ENCODE measurements around the gene TMEM184B. TPM values are rescaled to one million over a fixed set of nuclear protein-coding genes. Genes with fewer than 3 reads are reported as not detected.

Gene TMEM184B
- polyA plus RNA-seq, 2 of the 4 experiments (the other 2 are of a cell fraction): 22.2 to 36.8 TPM

DNA sequence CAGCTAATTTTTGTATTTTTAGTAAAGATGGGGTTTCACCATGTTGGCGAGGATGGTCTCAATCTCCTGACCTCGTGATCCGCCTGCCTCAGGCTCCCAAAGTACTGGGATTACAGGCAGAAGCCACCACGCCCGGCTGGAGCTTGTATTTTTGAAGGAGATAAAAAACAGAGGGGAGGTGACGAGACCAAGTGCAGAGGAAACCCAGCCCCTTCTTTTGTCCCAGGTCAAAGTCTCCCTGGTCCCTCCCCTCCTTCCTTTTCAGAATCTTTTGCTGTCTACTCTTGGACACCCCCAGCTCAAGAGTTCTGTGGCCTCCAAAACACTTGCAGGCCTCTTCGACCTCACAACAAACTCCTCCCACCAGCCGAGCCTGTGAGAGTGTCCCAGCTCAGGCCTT is 12.2 kb upstream of the TMEM184B start:
- Histone ChIP-seq H3K4me3 (no peak overlapping the region), H3K4me1 (peaks cover 29% of the 10 kb centered on the region), H3K9me3 (no peaks in the 10 kb centered on the region), H3K4me2 (no peak overlapping the region), H3K27ac (0 out of 6 replicates have a peak overlapping the region, but pooled peaks of 1 of the 2 experiments have one; percentile 33)
- FAIRE-seq (no peak), ATAC-seq (no peak), DNase-seq (ENCODE audit: low read depth in 1 of 2, low spot score in 1 of 2) (no peak)
- no peak for TF ChIP-seq RCOR1 (IDR thresholded peaks at IDR 0.05; ENCODE audit: low read depth, low read length)
- TF ChIP-seq NR3C1 (IDR thresholded peaks at IDR 0.05): no peak
- no peak for TF ChIP-seq BHLHE40 (IDR thresholded peaks at IDR 0.05; ENCODE audit: low read depth, low read length)
- TF ChIP-seq EP300 (IDR thresholded peaks at IDR 0.05): no peak
- TF ChIP-seq NPAS2 (CRISPR knock-in tag; IDR thresholded peaks at IDR 0.05; ENCODE audit: borderline replicate concordance): no peak
- ChIA-PET CTCF (interaction anchor here (0.8 to 1.2 kb wide), 3 partner anchors 11 to 170 kb away, joined by 3 to 4 read pairs (median 4); no protein-coding TSS in a partner anchor), POLR2A (no interaction called here)
- WGBS (ENCODE audit: missing lambda C conversion rate): 87% methylated on average over 8 of the region's 8 CpGs

DNA sequence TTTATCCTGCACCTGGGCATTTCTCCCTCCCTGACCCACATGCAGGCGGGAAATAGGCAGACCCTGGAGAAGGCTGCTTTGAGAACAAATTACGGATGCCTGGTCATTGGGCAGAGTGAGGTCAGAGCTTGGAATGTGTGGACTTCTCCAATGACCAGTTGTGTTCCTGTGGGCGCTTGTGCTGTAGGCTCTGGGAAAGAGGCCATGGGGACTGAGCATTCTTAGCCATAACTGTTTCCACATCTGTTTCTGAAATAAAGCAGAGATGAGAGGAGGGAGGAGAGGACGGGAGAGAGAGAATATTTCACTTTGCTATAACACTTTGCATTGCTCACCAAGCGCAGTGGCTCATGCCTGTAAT is 11.2 kb upstream of the TMEM184B start:
- ChIA-PET CTCF (interaction anchor here (0.6 to 2.8 kb wide), 4 partner anchors 12 to 229 kb away, joined by 4 to 13 read pairs (median 4); no protein-coding TSS in a partner anchor), POLR2A (no interaction called here)
- TF ChIP-seq EP300 (IDR thresholded peaks at IDR 0.05) (no peak), FOSB (CRISPR knock-in tag; IDR thresholded peaks at IDR 0.05) (no peak), FOXS1 (CRISPR knock-in tag; IDR thresholded peaks at IDR 0.05) (no peak), RARB (CRISPR knock-in tag; IDR thresholded peaks at IDR 0.05) (no peak), HDAC2 (IDR thresholded peaks at IDR 0.05) (no peak), SREBF2 (IDR thresholded peaks at IDR 0.05) (no peak), FOSL2 (IDR thresholded peaks at IDR 0.05) (no peak), FOSL2 (CRISPR knock-in tag; IDR thresholded peaks at IDR 0.05) (no peak), PBX3 (IDR thresholded peaks at IDR 0.05) (no peak), MAX (IDR thresholded peaks at IDR 0.05) (no peak), HEYL (CRISPR knock-in tag; IDR thresholded peaks at IDR 0.05) (no peak), E2F6 (IDR thresholded peaks at IDR 0.05; ENCODE audit: borderline replicate concordance, low read depth) (no peak), RNF2 (IDR thresholded peaks at IDR 0.05; ENCODE audit: borderline replicate concordance, low read depth) (no peak), JUN (IDR thresholded peaks at IDR 0.05) (no peak), POLR2A (IDR thresholded peaks at IDR 0.05; ENCODE audit: low read length) (no peak), NFE2L2 (conservative IDR thresholded peaks at IDR 0.05; ENCODE audit: low read length) (no peak), TP53 (CRISPR knock-in tag; IDR thresholded peaks at IDR 0.05) (no peak), HOXB5 (CRISPR knock-in tag; IDR thresholded peaks at IDR 0.05) (no peak)
- TF ChIP-seq, protein P1, sequence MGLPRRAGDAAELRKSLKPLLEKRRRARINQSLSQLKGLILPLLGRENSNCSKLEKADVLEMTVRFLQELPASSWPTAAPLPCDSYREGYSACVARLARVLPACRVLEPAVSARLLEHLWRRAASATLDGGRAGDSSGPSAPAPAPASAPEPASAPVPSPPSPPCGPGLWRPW (IDR thresholded peaks at IDR 0.05): no peak
- TF ChIP-seq, protein P2, sequence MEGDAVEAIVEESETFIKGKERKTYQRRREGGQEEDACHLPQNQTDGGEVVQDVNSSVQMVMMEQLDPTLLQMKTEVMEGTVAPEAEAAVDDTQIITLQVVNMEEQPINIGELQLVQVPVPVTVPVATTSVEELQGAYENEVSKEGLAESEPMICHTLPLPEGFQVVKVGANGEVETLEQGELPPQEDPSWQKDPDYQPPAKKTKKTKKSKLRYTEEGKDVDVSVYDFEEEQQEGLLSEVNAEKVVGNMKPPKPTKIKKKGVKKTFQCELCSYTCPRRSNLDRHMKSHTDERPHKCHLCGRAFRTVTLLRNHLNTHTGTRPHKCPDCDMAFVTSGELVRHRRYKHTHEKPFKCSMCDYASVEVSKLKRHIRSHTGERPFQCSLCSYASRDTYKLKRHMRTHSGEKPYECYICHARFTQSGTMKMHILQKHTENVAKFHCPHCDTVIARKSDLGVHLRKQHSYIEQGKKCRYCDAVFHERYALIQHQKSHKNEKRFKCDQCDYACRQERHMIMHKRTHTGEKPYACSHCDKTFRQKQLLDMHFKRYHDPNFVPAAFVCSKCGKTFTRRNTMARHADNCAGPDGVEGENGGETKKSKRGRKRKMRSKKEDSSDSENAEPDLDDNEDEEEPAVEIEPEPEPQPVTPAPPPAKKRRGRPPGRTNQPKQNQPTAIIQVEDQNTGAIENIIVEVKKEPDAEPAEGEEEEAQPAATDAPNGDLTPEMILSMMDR (IDR thresholded peaks at IDR 0.05): no peak
- Histone ChIP-seq H3K9me3 (no peaks in the 10 kb centered on the region), H3K4me3 (no peak overlapping the region), H3K4me2 (peak overlapping the region; percentile 68), H3K4me1 (peaks cover 31% of the 10 kb centered on the region), H3K27ac (peak overlapping the region; percentile 69 to 85)
- ATAC-seq (peak; percentile 38 to 40; a peak in 5 of 6 replicates), DNase-seq (ENCODE audit: low read depth in 1 of 2, low spot score in 1 of 2) (no peak), FAIRE-seq (no peak)
- 78% methylated on average over 5 of the region's 5 CpGs for WGBS (ENCODE audit: missing lambda C conversion rate)
